Activated naive CD4-positive, alpha-beta T cell (primary cell): ENCODE data around the gene DNAJC18.
A peak's percentile ranks its signal among the peaks of the same experiment; 100 is the strongest.
"Not testable (repeated sequence)": the region's sequence is repeated elsewhere in the genome, so short reads cannot be mapped to it uniquely, and the experiment has no call there.

Experiments used
- DNase-seq, 4 experiments: peaks; one replicate each; lab custom pipeline; 2025; lab: John Stamatoyannopoulos, UW

The DNAJC18 gene

GRCh38 chr5:139461176-139461575 lies 21.9 kb upstream of the DNAJC18 start:
- no peak for DNase-seq

GRCh38 chr5:139460455-139460854 lies 21.1 kb upstream of the DNAJC18 start:
- no peak for DNase-seq

- no peak for DNase-seq
These were observed 20.2 kb upstream of the DNAJC18 start for GRCh38 chr5:139459451-139459934.

DNA sequence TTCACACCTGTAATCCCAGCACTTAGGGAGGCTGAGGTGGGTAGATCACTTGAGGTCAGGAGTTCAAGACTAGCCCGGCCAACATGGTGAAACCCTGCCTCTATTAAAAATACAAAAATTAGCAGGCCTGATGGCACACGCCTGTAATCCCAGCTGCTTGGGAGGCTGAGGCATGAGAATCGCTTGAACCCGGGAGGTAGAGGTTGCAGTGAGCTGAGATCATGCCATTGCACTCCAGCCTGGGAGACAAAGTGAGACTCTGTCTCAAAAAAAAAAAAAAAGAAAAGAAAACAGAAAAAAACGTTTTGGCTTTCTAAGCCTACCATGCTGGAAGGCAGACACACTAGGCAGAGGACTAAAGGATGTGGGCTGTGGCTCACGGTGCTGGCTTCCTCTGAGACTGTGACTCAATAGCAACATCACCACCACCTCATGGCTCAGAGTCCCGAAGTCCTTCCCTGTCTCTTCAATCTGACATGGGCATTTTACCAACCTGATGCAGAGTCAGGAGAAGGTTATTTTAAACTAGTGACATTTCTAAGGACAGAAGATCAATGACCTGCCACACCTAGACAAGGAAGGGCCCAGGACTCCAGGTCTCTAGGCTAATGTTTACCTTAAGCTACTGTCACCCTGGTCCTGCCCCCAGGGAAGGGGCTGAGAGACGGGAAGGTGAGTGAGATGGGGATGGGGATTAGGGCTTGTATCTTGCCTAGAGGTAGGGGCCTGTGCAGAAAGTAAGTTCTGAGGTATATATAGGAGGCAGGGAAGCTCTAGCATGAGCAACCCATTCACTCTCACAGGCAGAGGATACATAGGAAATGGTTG lies 19.5 kb upstream of the DNAJC18 start:
- peak in 3 of 4 experiments; percentile 21 to 62 (median 45) for DNase-seq

DNA sequence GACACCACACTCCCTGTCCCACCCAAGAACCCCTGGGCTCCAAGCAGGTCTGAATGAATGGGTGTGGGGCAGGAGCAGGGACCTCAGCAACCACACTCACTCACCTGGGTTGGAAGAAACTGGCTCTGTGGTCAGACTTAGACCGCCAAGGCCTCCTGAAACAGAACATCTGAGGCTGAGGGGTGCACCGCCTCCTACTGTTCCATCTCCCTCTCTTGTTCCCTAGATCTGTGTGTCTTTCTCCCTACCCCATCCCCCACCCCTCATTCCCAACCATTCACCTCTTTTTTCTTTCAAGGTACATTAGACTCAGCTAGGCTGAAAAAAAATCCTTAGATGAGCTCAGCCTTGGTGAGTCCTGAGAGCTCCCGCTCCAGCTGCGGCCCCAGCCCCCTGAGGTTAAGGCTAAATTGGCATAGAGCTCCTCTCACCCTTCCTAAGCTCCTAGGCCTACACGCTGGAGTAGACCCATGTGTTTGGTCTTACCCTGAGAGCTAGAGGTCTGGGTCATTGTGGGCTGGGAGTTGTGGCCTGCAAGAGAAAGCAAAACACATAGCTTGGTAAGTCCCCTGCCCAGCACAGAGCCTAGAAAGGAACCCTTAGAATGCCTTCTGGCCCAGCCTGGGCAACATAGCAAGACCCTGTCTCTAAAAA lies 18.5 kb upstream of the DNAJC18 start:
- no peak for DNase-seq

GRCh38 chr5:139457241-139457640 lies 17.9 kb upstream of the DNAJC18 start:
- DNase-seq = no peak

GRCh38 chr5:139456776-139457175 lies 17.5 kb upstream of the DNAJC18 start:
- no peak for DNase-seq

DNA sequence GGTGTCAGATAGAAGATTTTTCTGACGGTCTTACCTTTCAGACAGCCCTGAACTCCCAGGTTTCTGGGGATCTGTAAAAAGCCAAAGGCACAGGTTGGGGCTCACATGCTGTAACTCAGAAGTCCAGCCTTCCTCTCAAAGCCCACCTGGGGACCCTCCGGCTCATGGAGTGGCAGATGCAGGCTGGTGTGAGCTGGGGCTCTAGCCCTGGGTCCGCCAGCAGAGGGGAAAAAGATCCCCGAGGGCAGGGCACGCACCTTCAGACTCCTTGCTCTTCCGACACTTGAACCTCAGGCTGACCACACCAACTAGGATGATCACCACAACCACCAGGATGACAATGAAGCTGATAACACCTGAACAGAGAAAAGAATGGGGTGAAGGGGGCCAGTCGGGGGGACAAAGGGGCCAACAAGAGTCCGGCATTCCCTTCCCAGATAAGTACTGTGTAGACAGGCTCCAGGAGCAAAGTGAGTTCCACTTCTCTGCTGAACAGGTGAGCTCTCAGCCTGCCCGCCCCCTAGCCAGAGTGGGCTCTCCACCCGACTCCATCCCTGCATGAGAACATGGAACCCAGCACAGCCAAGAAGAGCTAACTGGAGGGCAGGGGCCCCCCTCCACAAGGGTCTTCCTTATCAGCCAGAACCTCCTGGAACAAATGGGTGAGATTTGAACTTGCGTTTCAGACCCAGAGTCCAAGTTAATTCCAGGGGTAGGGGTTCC lies 15.4 kb upstream of the DNAJC18 start:
- DNase-seq = no peak

GRCh38 chr5:139453683-139454567 lies 14.6 kb upstream of the DNAJC18 start:
- DNase-seq = no peak

- DNase-seq = no peak
These were observed 12.7 kb upstream of the DNAJC18 start for GRCh38 chr5:139451878-139452660.

DNA sequence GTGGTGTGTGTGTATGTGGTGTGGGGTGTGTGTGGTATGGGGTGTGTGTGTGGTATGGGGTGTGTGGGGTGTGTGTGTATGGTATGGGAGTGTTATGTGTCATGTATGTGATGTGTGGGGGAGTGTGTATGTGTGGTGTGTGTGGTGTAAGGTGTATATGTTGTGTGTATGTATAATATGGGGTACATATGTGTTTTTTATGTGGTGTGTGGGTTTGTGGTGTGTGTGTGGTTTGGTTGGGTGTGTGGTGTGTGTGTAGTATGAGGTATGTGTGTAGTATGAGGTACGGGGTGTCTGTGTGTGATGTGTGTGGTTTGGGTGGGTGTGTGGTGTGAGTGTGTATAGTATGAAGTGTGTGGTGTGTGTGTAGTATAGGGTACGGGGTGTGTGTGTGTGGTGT lies 11.9 kb upstream of the DNAJC18 start:
- DNase-seq = no peak

GRCh38 chr5:139446956-139447779 lies 7.8 kb upstream of the DNAJC18 start:
- no peak for DNase-seq

DNA sequence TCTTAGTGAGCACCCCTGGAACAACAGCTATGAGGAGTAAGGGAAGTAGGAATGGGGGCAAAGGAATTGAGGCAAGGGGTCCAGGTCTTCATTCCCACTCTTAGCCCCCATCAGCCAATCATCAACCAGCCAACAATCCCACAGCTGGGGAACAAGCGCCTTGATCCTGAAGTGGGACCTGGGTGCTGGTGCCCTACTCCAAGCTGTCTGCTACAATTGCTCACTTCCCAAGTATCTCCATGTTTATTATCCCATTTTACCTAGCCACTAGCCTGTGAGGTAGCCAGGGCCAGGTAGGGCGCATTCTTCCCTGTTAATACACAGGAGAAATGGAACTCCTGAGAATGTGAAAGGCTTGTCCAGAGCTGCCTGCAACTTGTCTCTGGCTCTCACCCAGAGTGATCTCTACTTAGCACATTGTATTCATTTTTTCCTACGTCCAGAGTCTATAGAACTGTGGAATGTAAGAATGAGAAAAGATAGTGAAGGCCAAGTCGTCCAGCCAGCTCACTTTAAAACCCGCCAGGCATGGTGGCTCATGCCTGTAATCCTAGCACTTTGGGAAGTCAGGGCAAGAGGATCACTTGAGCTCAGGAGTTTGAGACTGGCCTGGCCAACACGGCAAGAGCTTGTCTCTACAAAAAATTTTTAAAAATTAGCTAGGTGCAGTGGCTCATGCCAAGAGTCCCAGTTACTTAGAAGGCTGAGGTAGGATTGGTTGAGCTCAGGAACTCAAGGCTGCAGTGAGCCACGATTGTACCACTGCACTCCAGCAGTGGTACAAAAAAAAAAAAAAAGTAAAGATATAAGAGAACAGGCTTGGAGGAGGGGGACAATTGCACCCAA lies 6.2 kb upstream of the DNAJC18 start:
- no peak for DNase-seq

- no peak for DNase-seq
These were observed 4.6 kb upstream of the DNAJC18 start for GRCh38 chr5:139443831-139444453.

DNA sequence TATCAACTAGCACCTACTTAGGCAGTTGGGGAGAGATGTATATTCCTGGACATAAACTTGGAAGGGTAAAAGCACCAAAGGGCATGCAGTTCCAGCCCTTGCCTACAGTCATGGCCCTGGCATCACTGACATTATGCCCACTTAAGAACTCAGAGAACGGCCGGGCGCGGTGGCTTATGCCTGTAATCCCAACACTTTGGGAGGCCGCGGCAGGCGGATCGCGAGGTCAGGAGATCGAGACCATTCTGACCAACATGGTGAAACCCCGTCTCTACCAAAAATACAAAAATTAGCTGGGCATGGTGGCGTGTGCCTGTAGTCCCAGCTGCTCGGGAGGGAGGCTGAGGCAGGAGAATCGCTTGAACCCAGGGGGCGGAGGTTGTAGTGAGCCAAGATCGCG lies 1.1 kb upstream of the DNAJC18 start:
- not testable (repeated sequence) for DNase-seq

GRCh38 chr5:139438707-139439012 lies 665 bp downstream of the DNAJC18 start:
- DNase-seq = no peak

DNA sequence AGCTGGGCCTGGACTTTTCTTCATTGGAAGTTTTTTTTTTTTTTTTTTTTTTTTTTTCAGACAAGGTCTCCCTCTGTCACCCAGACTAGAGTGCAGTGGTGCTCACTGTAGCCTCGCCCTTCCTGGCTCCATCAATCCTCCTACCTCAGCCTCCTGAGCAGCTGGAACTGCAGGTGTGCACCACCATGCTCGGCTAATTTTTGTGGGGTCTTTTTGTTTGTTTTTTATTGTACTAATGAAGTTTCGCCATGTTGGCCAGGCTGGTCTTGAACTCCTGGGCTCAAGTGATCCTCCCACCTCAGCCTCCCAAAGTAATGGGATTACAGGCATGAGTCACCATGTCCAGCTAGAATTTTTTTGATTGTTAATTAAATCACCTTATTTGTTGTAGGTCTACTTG lies 3.6 kb downstream of the DNAJC18 start:
- DNase-seq = no peak

DNA sequence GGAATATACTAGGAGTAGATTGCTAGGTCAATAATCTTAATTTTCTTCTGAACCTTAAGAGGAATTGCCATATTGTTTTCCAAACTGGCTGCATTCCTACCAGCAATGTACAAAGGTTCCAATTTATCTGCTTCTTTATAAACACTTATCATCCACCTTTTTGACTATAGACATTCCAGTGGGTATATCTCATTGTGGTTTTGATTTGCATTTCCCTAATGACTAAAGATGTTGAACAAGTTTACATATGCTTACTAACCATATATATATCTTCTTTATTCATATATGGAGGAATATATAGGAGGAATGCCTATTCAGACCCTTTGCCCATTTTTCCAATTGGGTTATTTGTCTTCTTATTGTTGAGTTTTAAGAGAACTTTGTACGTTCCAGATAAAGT lies 7.6 kb downstream of the DNAJC18 start:
- no peak for DNase-seq

DNA sequence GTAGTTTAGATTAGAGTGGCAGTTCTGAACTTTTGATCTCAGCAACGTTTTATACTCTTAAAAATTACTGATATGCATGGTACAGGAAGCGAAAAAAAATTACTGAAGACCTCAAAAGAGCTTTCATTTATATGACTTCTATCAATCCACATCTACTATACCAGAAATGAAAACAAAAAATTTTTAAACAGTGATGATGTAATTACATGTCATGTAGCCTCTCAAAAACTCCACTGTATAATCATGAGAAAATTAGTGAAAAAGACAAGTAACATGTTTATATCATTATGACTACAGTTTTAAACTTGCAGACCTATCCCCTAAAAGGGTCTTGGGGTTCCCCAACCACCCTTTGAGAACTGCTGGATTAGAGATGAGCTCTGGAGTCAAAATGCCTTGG lies 9.3 kb downstream of the DNAJC18 start:
- no peak for DNase-seq
